Measurements from ENCODE around the gene TBL3. TPM values are rescaled to one million over a fixed set of nuclear protein-coding genes. Genes with fewer than 3 reads are reported as not detected.
A peak's percentile ranks its signal among the peaks of the same experiment; 100 is the strongest.

The TBL3 gene
- total and polyA plus RNA-seq, 9 of the 15 experiments (the other 6 are each of a cell fraction or from before 2014, with no cell fraction given): 0.97 to 117 (median 24.5) TPM

- BruUV-seq (replicated peaks): no TSS peak
- no peaks in the 10 kb centered on the region for H3K27me3 ChIP-seq (ENCODE audit: control insufficient read depth in 2 of 2, insufficient read depth in 2 of 2, low read length in 2 of 2)
- WGBS (ENCODE audit: insufficient coverage, low coverage, missing lambda C conversion rate): 45% methylated on average over 6 of the region's 6 CpGs
- H3K9me3 ChIP-seq (replicated peaks; ENCODE audit: control insufficient read depth, insufficient read depth, low read depth, low read length): no peaks in the 10 kb centered on the region
- H3K36me3 ChIP-seq (ENCODE audit: control insufficient read depth, insufficient read depth, low read length): peaks cover 44% of the 10 kb centered on the region; the same call in 2 of the 3 replicates
- no peaks in the 10 kb centered on the region for H3K9me1 ChIP-seq (ENCODE audit: control insufficient read depth, insufficient read depth, low read length)
- ChIA-PET CTCF (ENCODE audit: low intra/inter-chr PET ratio) (no interaction called here), POLR2A (interaction anchor here (0.6 to 10.2 kb wide), 5 partner anchors 10 to 252 kb away, joined by 3 to 103 read pairs (median 4); partner anchors contain the start of genes RNF151, RPS2, TBL3 and TRAF7)
- no peak within 1 kb of the TSS for H3K4me2 ChIP-seq (ENCODE audit: insufficient read depth, low read length)
- peaks cover 16% of the 10 kb centered on the region for H3K79me2 ChIP-seq (ENCODE audit: control insufficient read depth, insufficient read depth, low read length)
- no peak within 1 kb of the TSS for H3K27ac ChIP-seq (ENCODE audit: extremely low read depth, low read depth, low read length)
- FAIRE-seq: no peak
- no peaks in the 10 kb centered on the region for H4K20me1 ChIP-seq (replicated peaks; ENCODE audit: control insufficient read depth, insufficient read depth, low read length)
- TF ChIP-seq POLR2AphosphoS2 (IDR thresholded peaks at IDR 0.05; ENCODE audit: low read length) (peak; percentile 69; the same call in 1 of the 2 replicates), ZNF197 (CRISPR knock-in tag; IDR thresholded peaks at IDR 0.05; ENCODE audit: low read depth) (no peak)
- intact Hi-C loops (cut with micrococcal nuclease) (no loop called here), in situ Hi-C loops (cut with MboI) (no loop called here)
- H3K4me1 ChIP-seq (replicated peaks in 1 of 2; ENCODE audit: control insufficient read depth in 2 of 2, insufficient read depth in 2 of 2, low read length in 2 of 2): peaks cover 6 to 84% of the 10 kb centered on the region in 2 experiments; a peak in 4 of 5 replicates
- H3K4me3 ChIP-seq: no peak within 1 kb of the TSS
- no peak for DNase-seq (ENCODE audit: extremely low read depth in 1 of 4, low spot score in 3 of 4)
- H2AFZ ChIP-seq (ENCODE audit: low read depth, low read length): no peak within 1 kb of the TSS
- no peak for ATAC-seq
- peak within 1 kb of the TSS in 1 of 2 experiments; percentile 70; a peak in 2 of 4 replicates for H3K9ac ChIP-seq (ENCODE audit: insufficient read depth in 1 of 2, low read depth in 2 of 2, low read length in 2 of 2)
Observed at GRCh38 chr16:1981398-1981836, 9.6 kb downstream of the TBL3 start, which contains the start of gene NOXO1. Gene NOXO1, minus strand, starts transcription at chr16:1981469. Its CDS starts 290 bp downstream, at chr16:1981179.

GRCh38 chr16:1982013-1982433 is 10.2 kb downstream of the TBL3 start:
- no peak overlapping the region for H3K27ac ChIP-seq (ENCODE audit: extremely low read depth, low read depth, low read length)
- no peaks in the 10 kb centered on the region for H4K20me1 ChIP-seq (replicated peaks; ENCODE audit: control insufficient read depth, insufficient read depth, low read length)
- ChIA-PET POLR2A (interaction anchor here (1.2 to 10.2 kb wide), 4 partner anchors 8 to 173 kb away, joined by 3 to 103 read pairs (median 10); partner anchors contain the start of genes RNF151, RPS2, TBL3 and TRAF7), CTCF (ENCODE audit: low intra/inter-chr PET ratio) (interaction anchor here (0.6 kb wide), 1 partner anchor 127 kb away, joined by 3 read pairs; no protein-coding TSS in a partner anchor)
- TF ChIP-seq POLR2G (IDR thresholded peaks at IDR 0.05; ENCODE audit: low read depth, low read length) (peak; percentile 30; the same call in 1 of the 2 replicates), POLR2A (conservative IDR thresholded peaks at IDR 0.05) (peak; percentile 57), SNRNP70 (optimal IDR thresholded peaks at IDR 0.05; ENCODE audit: low read depth, low read length) (peak; percentile 36), ETS1 (conservative IDR thresholded peaks at IDR 0.05; ENCODE audit: control insufficient read depth, low read depth, low read length) (no peak)
- 23% methylated on average over 5 of the region's 5 CpGs for WGBS (ENCODE audit: insufficient coverage, low coverage, missing lambda C conversion rate)
- no peak overlapping the region for H2AFZ ChIP-seq (ENCODE audit: low read depth, low read length)
- H3K27me3 ChIP-seq (ENCODE audit: control insufficient read depth in 2 of 2, insufficient read depth in 2 of 2, low read length in 2 of 2): no peaks in the 10 kb centered on the region
- DNase-seq (ENCODE audit: extremely low read depth in 1 of 4, low spot score in 3 of 4): no peak
- peaks cover 6 to 83% of the 10 kb centered on the region in 2 experiments; a peak in 4 of 5 replicates for H3K4me1 ChIP-seq (replicated peaks in 1 of 2; ENCODE audit: control insufficient read depth in 2 of 2, insufficient read depth in 2 of 2, low read length in 2 of 2)
- peaks cover 16% of the 10 kb centered on the region for H3K79me2 ChIP-seq (ENCODE audit: control insufficient read depth, insufficient read depth, low read length)
- H3K36me3 ChIP-seq (ENCODE audit: control insufficient read depth, insufficient read depth, low read length): peaks cover 44% of the 10 kb centered on the region; the same call in 2 of the 3 replicates
- H3K4me3 ChIP-seq: no peak overlapping the region
- in situ Hi-C loops (cut with MboI) (no loop called here), intact Hi-C loops (cut with micrococcal nuclease) (no loop called here)
- no peak for ATAC-seq
- no peak overlapping the region for H3K4me2 ChIP-seq (ENCODE audit: insufficient read depth, low read length)
- H3K9me1 ChIP-seq (ENCODE audit: control insufficient read depth, insufficient read depth, low read length): no peaks in the 10 kb centered on the region
- no peaks in the 10 kb centered on the region for H3K9me3 ChIP-seq (replicated peaks; ENCODE audit: control insufficient read depth, insufficient read depth, low read depth, low read length)
- no peak for FAIRE-seq
- 0 out of 4 replicates have a peak overlapping the region, but pooled peaks of 1 of the 2 experiments have one; percentile 20 for H3K9ac ChIP-seq (ENCODE audit: insufficient read depth in 1 of 2, low read depth in 2 of 2, low read length in 2 of 2)
- BruUV-seq (replicated peaks): no TSS peak
